Gastrocnemius medialis (tissue), 4 donors: ENCODE measurements around the gene VLDLR.

Experiments used
- POLR2A ChIP-seq, 2 donors: fragments of 450-650 bp; IDR thresholded peaks; one replicate each; pipeline ENCODE4 v1.6.1; 2017; ENCODE audit warnings: antibody characterized with exemption in 2 of 2, mild to moderate bottlenecking in 2 of 2, moderate library complexity in 2 of 2
- TF ChIP-seq, protein P1 (sequence below), 5 experiments: fragments of 450-650 bp in 3 of 5; fragments of 200-600 bp in 2 of 5; sonication (generic) in 2 of 5; IDR thresholded peaks in 4 of 5; conservative IDR thresholded peaks in 1 of 5; 1 replicate in 4 of 5; 2 replicates in 1 of 5; pipeline ENCODE4 v1.5.1; 2016 to 2019; ENCODE audit warnings: antibody characterized with exemption in 5 of 5, mild to moderate bottlenecking in 3 of 5, moderate library complexity in 3 of 5

DNA sequence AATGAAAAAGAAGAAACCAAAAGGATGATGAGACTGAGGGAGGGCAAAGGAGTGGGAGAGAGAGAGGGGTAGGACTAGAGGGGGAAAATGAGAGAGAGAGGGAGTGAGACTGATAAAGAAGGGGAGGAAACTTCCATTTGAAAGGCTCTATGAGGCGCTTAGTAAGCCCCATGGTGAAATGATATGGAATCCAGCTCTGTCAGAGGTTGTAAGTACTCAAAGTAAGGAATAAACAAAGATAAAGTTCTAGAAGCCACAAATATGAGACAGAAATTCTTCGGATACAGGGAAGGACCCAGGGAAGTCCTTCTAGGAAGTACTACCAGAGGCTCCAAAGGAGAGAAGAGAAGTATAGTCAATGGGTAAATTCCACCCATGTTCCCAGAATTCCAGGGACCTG is 21.7 kb upstream of the VLDLR start:
- TF ChIP-seq, protein P1, sequence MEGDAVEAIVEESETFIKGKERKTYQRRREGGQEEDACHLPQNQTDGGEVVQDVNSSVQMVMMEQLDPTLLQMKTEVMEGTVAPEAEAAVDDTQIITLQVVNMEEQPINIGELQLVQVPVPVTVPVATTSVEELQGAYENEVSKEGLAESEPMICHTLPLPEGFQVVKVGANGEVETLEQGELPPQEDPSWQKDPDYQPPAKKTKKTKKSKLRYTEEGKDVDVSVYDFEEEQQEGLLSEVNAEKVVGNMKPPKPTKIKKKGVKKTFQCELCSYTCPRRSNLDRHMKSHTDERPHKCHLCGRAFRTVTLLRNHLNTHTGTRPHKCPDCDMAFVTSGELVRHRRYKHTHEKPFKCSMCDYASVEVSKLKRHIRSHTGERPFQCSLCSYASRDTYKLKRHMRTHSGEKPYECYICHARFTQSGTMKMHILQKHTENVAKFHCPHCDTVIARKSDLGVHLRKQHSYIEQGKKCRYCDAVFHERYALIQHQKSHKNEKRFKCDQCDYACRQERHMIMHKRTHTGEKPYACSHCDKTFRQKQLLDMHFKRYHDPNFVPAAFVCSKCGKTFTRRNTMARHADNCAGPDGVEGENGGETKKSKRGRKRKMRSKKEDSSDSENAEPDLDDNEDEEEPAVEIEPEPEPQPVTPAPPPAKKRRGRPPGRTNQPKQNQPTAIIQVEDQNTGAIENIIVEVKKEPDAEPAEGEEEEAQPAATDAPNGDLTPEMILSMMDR (IDR thresholded peaks at IDR 0.05 in 4 of 5, conservative IDR thresholded peaks at IDR 0.05 in 1 of 5), result no peak
- no peak for TF ChIP-seq POLR2A (IDR thresholded peaks at IDR 0.05)
